Calu3 (cell line): Measurements from ENCODE around the gene IL17B. TPM values are rescaled to one million over a fixed set of nuclear protein-coding genes. Genes with fewer than 3 reads are reported as not detected.
A peak's percentile ranks its signal among the peaks of the same experiment; 100 is the strongest.

ENCODE experiments used
- BruUV-seq: library from RNA; stranded (reverse); fragments of 400-500 nt; replicated peaks from 2 replicates; lab custom pipeline; 2021; lab: Mats Ljungman, UMichigan
- CTCF ChIA-PET: fragments of 300-600 bp; sonication (Branson Sonifier 250); formaldehyde crosslinking; loops from one replicate; lab custom pipeline; 2022; ENCODE audit warnings: antibody characterized with exemption; lab: Charles Lee
- DNase-seq: peaks from one replicate; pipeline ENCODE4 v3.0.0; 2022
- H3K27ac Mint-ChIP-seq: one replicate; pipeline ENCODE4 v1.8.0; 2022; ENCODE audit warnings: mixed read lengths; ENCODE audit not compliant: unreplicated experiment
- H3K27me3 Mint-ChIP-seq: one replicate; pipeline ENCODE4 v1.8.0; 2022; ENCODE audit warnings: mixed read lengths; ENCODE audit not compliant: unreplicated experiment
- H3K36me3 Mint-ChIP-seq: one replicate; pipeline ENCODE4 v1.8.0; 2022; ENCODE audit warnings: mild to moderate bottlenecking, moderate library complexity, mixed read lengths; ENCODE audit not compliant: insufficient read depth, unreplicated experiment
- H3K4me1 Mint-ChIP-seq: one replicate; pipeline ENCODE4 v1.8.0; 2022; ENCODE audit warnings: mild to moderate bottlenecking, low read depth, mixed read lengths; ENCODE audit not compliant: unreplicated experiment
- H3K4me3 Mint-ChIP-seq: one replicate; pipeline ENCODE4 v1.8.0; 2022; ENCODE audit warnings: mild to moderate bottlenecking, low read depth, moderate library complexity, mixed read lengths; ENCODE audit not compliant: unreplicated experiment
- H3K9me3 Mint-ChIP-seq: one replicate; pipeline ENCODE4 v1.8.0; 2022; ENCODE audit warnings: low read depth, mixed read lengths; ENCODE audit not compliant: unreplicated experiment
- CTCF ChIP-seq: fragments of 200-600 bp; IDR thresholded peaks from one replicate; pipeline ENCODE4 v1.8.0; 2022; ENCODE audit warnings: antibody characterized with exemption; ENCODE audit not compliant: unreplicated experiment
- intact Hi-C: fragments of 100-400 bp; cut with micrococcal nuclease; formaldehyde crosslinking; loops from one replicate; pipeline ENCODE4 v1.10.0; 2022; ENCODE audit not compliant: unreplicated experiment
- total RNA-seq: library from RNA; stranded (reverse); gene quantifications from 2 replicates; pipeline ENCODE4 v1.2.3, GENCODE V29; 2022

The IL17B gene
- total RNA-seq, 1 experiment from 2014 or later: not detected

GRCh38 chr5:149382517-149383220 lies 3.6 kb upstream of the IL17B start:
- intact Hi-C loops: loop anchor here (1.0 kb wide), 2 partner anchors 52 to 182 kb away; no protein-coding TSS in a partner anchor
- BruUV-seq: no TSS peak
- CTCF ChIA-PET: interaction anchor here (0.7 to 2.0 kb wide), 3 partner anchors 51 to 180 kb away, joined by 3 to 9 read pairs (median 7); no protein-coding TSS in a partner anchor
- DNase-seq: no peak
- Mint-ChIP-seq H3K27me3 (peaks cover 33% of the 10 kb centered on the region), H3K9me3 (no peaks in the 10 kb centered on the region), H3K4me1 (no peaks in the 10 kb centered on the region), H3K4me3 (no peak overlapping the region), H3K36me3 (no peaks in the 10 kb centered on the region), H3K27ac (no peak overlapping the region)
- TF ChIP-seq CTCF: no peak

GRCh38 chr5:149381986-149382338 lies 2.9 kb upstream of the IL17B start:
- Mint-ChIP-seq H3K27me3 (peaks cover 39% of the 10 kb centered on the region), H3K36me3 (no peaks in the 10 kb centered on the region), H3K4me1 (no peaks in the 10 kb centered on the region), H3K4me3 (no peak overlapping the region), H3K27ac (no peak overlapping the region), H3K9me3 (no peaks in the 10 kb centered on the region)
- CTCF ChIA-PET: interaction anchor here (0.6 to 2.0 kb wide), 7 partner anchors 52 to 183 kb away, joined by 3 to 9 read pairs (median 4); no protein-coding TSS in a partner anchor
- peak; percentile 88 for DNase-seq
- peak; percentile 93 for TF ChIP-seq CTCF
- no TSS peak for BruUV-seq
- intact Hi-C loops: loop anchor here (1.0 to 2.0 kb wide), 3 partner anchors 52 to 237 kb away; no protein-coding TSS in a partner anchor

- DNase-seq: no peak
- Mint-ChIP-seq H3K27me3 (peaks cover 39% of the 10 kb centered on the region), H3K36me3 (no peaks in the 10 kb centered on the region), H3K4me1 (no peaks in the 10 kb centered on the region), H3K9me3 (no peaks in the 10 kb centered on the region), H3K27ac (no peak overlapping the region), H3K4me3 (no peak overlapping the region)
- intact Hi-C loops: loop anchor here (2.0 kb wide), 1 partner anchor 237 kb away; no protein-coding TSS in a partner anchor
- BruUV-seq: no TSS peak
- CTCF ChIA-PET: interaction anchor here (0.6 to 2.0 kb wide), 6 partner anchors 53 to 183 kb away, joined by 3 to 9 read pairs (median 4); no protein-coding TSS in a partner anchor
- no peak for TF ChIP-seq CTCF
These were observed 2.3 kb upstream of the IL17B start for GRCh38 chr5:149381261-149381985.

GRCh38 chr5:149380466-149381121 lies 1.5 kb upstream of the IL17B start:
- BruUV-seq: no TSS peak
- CTCF ChIA-PET: interaction anchor here (1.0 to 2.0 kb wide), 4 partner anchors 25 to 184 kb away, joined by 3 to 7 read pairs (median 4); no protein-coding TSS in a partner anchor
- TF ChIP-seq CTCF: no peak
- intact Hi-C loops: loop anchor here (2.0 kb wide), 1 partner anchor 238 kb away; no protein-coding TSS in a partner anchor
- peaks cover 39% of the 10 kb centered on the region for H3K27me3 Mint-ChIP-seq
- no peak for DNase-seq
- H3K9me3 Mint-ChIP-seq: no peaks in the 10 kb centered on the region
- no peaks in the 10 kb centered on the region for H3K36me3 Mint-ChIP-seq
- no peaks in the 10 kb centered on the region for H3K4me1 Mint-ChIP-seq
- no peak overlapping the region for H3K4me3 Mint-ChIP-seq
- H3K27ac Mint-ChIP-seq: no peak overlapping the region
